NCI-H446 treated with DMSO at 0.1 percent for 48 hours (cell line): ENCODE results near the gene TMC1.

Experiments
- DNase-seq: peaks from one replicate; lab custom pipeline; 2025; lab: John Stamatoyannopoulos, UW

The TMC1 gene

DNA sequence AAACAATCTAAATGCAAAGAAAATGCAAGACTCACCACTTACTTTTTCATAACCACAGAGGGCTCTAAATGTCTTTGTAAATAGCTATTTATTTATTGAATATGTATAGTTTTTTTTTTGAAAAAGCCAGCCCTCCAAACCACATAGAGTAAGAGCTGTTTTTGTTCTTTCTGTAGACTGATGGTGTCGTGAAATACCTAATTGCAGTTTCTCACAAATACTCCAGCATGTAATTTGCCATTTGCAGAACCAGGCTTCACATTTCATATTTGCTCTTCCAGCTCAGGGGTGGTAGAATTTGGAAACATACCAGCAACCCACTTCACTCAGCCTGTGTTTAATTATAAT, 159.8 kb downstream of the TMC1 start:
- no peak for DNase-seq

DNA sequence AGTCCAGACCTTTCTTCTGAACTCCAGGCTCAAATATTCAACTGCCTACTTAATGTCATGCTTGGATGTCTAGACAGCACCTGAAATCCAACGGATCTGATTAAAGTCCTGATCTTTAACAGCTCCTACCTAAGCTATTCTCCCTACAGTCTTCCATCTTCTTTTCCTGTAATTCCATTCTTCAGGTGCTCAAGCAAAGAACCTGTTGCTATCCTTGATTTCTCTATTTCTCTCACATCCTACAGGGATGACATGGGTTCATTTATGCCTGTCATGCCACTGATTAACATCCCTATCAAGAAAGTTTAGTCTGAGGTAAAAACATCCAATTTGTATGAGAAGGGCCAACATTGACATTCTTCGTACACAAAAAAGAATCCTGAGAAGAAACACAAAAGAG, 163.2 kb downstream of the TMC1 start:
- DNase-seq, result no peak

DNA sequence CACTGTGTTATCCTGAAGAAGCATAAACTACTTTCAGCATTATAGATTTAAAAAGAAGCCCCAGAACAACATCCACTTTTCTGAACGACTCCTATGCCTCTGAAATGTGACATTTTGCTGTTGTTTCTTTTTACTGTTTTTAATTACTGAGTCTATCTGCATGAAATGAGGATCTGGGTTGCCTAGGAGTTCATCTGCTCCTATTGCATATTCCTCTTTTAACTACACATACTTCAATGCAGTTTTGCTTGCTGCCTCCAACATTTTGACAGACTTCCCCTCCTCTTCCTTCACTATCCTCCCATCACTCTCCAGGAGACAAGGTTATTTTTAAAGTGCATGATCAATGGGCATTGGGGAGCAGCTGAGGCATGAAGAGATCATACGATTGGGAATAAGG, 164.5 kb downstream of the TMC1 start:
- no peak for DNase-seq

DNA sequence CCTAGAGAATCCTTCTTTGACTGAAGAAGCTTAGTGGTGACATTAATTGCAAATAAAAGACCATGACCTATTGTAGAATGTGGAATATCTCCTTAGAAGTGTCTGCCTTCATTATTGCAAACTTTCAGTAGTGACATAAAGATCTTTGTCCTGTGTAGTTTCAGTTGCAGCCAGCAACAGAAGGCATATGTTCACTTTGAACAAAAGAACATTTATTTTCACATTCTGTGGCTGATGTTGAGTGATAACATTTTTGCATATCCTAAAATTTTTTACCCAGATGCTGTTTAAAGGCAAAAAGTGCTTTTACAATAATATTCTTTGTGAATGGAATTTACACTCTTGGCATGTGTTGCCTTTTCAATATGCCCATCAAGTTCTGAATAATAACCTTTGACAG, 165.9 kb downstream of the TMC1 start:
- DNase-seq, result no peak

DNA sequence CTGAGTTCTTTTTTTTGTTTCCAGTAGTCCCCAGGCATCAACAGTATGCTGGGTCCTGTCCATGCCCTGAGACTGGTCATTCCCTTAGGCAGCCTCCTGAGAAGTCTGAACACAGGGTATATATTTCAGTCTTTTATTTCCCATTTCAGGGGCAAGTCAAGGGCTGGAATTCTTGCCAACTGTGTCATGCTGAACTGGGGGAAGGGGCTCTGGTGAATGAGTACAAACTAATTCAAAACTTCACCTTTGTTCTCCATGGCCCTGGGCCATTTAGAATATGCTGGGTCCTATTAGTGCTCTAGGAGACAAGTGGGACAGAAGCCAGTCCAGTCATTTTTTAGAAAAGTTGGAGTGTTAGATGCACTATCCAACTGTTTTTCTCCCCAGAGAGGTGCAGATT, 170.3 kb downstream of the TMC1 start:
- no peak for DNase-seq

DNA sequence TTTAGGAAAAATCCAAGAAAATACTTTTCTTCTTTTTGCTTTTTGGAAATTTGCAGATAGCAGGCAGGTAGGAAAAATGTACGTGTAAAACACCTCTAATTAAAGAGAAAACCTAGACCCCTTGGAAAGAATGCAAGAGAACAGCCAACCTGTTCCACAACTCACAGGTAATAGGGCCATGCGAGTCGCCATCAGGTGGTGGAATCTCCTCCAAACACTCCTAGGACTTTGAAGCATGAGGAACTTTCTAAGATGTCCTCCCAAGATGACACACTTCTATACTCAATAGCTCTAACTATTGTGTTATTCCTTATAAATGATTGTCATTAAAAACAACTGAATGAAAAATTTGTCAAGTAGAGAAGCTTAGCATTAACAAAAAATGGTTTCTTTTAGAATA, 174.0 kb downstream of the TMC1 start:
- DNase-seq, result no peak

DNA sequence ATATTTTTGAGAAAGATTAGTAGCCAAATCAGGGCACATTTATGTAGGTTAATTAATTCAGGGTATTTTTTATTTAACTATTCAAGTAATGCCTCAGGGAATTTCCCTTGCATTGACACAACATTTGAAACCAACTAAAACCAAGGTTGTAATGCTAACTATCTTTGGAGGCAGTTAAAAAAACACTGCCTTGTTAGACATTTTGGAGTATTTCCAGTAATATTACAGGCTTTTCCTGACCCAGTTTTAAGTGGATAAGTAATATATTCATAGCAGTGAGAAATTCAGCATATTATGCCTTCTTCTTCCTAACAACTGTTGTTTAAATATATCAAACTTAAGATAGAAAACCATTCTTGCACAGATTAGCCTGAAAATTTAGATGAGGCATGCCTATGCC, 175.1 kb downstream of the TMC1 start:
- no peak for DNase-seq

DNA sequence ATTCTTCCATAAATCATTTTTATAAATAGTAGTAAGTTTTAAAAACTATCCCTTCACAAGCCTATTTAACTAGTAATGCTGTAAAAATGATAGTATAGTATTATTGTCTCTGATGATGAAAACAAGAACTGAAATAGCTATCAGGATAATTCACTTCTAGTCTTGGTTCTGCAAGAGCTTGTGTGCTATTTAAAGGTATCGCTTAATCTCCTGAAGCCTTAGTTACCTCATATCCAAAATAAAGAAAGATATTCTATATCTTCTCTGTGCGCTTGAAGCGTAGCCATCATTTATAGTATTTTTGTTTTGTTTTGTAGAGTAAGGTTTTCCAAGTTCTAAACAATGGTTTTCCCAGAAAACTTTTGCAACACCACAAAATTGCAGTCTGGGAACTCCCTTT, 180.1 kb downstream of the TMC1 start:
- no peak for DNase-seq

DNA sequence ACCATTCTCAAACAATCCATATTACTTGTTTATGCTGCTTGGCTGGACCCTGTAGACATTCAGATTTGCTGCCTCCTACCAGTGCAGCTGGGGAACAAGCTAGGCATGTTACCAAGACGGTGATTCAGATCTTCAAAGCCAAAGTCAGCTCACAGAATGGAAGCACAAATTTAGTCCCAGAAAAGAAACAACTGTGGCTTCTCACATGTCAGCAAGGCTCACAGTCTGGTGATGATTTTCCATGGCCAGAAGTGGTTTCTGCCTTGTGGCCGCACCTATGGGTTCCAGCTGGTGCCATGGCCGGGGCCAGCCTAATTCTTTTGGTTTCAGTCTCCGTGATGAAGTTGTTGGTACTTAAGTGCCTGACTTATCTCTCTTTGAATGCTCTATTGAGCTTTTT, 182.2 kb downstream of the TMC1 start:
- DNase-seq, result no peak

DNA sequence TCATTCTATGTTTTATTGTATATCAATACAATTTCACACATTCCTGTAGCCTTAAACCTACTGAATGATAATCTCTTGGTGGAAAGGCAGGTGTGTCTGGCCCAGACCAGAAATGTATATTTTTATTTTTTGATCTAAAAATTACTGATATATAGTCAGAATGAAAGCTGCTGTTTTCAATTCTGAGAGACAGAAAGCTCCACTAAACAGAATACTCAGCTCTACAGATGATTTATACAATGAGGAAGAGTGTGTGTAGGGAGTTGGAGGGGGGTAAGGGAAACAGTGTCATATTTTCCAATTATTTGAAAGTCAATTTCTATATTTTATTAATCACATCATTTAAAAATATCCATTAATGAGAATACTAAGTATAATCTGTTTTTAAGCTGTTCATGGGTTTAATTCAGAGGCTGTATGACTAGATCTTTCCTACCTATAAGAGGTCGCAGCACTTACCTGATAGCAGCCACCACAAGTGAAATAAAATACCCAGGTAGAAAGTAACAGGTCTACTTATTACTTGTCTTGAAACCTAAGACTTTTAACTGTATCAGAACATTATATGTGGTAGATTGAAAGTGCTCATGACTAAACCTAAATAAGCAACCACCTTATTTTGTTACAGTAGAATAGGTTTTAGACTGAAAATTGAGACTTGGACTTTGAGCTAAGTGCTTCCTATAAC, 183.4 kb downstream of the TMC1 start:
- DNase-seq, result no peak

DNA sequence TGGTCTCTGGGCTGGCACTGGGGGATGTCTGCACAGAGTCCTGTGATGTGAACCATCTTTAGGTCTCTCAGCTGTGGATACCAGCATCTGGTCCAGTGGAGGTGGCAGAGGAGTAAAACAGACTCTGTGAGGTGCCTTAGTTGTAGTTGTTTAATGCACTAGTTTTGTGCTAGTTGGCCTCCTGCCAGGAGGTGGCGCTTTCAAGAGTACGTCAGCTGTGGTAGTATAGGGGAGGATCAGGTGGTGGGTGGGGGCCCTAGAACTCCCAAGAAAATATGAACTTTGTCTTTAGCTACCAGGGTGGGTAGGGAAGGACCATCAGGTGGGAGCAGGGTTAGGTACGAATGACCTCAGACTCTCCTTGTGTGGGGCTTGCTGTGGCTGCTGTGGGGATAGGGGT, 197.1 kb downstream of the TMC1 start:
- DNase-seq, result no peak

DNA sequence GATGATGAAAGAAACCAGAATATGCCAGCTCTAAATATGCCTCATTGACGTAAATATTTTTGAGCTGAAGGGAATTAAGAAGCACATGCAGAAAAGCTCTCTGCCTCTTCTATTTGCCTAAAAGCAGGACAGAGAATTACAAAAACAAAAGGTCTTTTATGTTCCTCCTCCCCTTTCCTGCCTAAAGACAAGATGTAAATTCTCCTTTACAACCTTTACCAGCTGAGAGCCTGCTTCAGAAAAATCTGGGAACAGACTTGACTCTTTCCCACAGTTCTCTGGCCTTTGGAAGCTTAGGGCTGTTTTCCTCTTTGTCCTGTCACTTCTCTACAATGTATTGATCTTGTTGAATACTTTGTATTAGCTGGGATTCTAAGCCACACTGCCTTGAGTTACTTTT, 199.7 kb downstream of the TMC1 start:
- no peak for DNase-seq

DNA sequence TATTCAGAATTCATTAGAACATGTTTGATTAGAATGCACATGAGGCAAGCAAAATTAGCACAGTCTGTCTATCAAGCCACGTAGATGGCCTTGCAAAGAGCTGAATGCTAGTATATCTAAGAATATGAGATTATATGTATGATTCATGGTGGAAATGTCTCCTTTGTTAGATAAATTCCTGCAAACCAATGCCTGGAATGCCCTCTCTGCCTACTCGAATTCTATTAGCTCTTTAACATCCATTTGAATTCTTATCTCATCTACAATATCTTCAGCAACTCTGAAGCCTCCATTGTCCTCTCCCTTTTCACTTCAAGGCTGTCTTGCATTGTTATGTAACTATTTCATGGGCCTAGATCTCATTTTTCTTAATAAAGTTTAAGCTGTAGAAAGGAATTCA, 205.5 kb downstream of the TMC1 start:
- DNase-seq, result no peak

DNA sequence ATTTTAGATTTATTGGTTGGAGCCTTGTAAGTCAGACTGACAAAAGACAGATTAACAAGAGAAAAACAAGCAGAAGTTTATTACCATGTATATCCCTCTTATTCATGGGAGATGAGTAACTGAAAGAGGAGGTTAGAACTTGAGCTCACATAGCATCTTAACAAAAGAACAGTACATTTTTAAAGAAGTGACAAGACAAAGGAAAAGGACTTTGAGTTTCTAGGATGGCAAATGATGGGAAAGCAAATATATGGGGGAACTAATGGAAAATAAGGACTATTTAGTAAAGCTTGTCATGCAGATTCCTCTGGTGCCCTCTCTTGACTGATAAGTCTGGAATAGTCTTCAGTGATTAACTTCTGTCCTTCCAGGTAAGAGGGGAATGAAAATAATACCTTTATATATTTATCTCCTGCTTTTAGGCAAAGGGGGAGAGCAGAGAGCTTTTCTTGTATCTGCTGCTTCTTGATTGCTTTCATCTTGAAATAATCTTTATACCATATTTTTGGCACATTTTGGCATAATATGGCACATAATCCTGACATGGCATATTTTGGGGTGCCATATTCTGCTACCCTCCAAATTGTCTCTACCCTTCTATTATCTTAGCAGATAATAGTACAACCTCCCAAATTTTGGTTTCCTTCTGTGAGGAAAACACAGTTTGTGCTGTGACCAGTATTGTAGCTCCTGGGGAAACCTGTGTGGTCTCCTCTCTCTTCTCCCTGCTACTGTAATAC, 206.8 kb downstream of the TMC1 start:
- DNase-seq, result no peak

DNA sequence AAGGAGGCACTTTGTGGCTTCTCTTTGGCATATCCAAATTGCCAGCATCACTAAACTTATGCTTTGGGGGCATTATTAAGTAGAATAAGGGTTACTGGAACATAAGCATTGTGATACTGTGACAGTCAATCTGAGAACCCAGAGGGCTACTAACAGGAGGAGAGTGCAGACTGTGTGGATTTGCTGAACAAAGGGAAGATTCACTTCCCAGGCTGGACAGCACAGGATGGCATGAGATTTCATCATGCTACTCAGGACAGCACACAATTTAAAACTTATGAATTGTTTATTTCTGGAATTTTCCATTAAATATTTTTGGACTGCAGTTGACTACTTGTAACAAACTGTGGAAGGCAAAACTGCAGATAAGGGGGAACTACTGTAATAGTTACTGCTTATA, 212.5 kb downstream of the TMC1 start:
- no peak for DNase-seq

DNA sequence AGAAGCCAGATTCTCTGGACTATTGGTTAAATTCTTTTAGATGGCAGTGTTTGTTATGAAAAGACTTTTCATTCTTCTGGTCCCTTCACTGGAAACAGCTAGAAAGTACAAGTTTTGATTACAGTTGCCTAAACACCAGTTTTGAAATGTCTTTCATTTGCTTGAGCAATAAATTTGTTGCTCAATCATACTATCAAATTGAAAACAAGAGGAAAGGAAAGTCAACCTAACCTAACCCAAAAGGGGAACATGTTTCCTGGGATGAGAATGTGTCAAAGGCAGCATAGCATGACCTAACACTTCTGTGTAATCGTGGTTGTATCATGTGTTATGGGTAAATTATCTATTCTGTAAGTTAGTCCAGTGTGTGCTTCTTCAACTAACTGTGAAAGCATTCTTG, 213.2 kb downstream of the TMC1 start:
- DNase-seq, result no peak

DNA sequence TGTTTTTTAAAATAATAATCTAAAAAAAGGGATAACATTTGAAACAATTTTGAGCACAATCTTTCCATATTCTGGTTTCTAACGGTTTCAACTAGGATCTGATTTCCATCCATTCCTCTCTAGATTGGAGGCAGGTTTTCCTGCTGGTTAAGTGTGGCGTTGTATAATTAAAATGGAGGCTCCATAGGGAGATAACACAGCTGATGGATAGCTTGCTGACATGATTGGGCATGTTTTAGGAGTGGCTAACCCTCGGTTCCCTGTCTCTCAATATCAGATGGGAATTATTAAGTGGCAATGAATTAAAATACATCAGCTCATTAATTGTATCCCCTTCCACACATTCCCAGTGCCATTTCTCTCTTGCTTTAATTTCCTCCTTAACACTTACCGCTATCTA, 222.4 kb downstream of the TMC1 start:
- DNase-seq, result no peak

DNA sequence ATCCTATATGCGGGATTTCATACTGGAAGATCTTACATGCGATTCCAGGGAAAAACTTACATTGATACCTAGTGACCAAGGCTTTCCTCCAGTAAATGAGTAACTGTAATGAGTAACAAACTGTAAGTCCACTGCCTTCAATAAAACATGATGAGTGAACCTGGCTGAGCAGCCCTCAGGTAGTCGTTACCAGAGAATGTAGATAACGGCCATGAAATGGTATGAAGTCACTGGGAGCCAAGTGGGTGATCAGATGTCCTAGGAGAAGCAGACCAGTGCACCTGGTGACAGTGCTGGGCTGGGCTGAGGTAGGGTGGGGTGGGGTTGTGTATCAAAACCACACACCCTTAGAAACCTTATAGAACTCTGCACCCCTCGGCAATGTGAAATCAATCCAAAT, 227.9 kb downstream of the TMC1 start:
- DNase-seq, result no peak

DNA sequence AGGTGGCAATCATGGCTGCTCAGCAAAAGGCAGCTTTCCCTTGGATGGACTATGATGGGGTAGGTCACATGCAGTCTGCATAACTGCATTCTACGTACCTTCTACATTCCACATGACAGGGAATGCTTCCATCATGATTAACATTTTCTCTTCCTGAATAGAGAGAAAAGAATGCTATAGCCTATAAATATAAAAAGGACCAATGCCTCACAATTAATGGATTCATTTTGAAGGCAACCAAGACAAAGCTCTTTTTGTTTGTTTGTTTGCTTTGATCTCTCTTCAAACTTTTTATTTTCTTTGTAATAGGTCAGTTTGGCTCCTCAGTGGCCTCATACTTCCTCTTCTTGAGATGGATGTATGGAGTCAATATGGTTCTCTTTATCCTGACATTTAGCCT, 230.1 kb downstream of the TMC1 start:
- no peak for DNase-seq

DNA sequence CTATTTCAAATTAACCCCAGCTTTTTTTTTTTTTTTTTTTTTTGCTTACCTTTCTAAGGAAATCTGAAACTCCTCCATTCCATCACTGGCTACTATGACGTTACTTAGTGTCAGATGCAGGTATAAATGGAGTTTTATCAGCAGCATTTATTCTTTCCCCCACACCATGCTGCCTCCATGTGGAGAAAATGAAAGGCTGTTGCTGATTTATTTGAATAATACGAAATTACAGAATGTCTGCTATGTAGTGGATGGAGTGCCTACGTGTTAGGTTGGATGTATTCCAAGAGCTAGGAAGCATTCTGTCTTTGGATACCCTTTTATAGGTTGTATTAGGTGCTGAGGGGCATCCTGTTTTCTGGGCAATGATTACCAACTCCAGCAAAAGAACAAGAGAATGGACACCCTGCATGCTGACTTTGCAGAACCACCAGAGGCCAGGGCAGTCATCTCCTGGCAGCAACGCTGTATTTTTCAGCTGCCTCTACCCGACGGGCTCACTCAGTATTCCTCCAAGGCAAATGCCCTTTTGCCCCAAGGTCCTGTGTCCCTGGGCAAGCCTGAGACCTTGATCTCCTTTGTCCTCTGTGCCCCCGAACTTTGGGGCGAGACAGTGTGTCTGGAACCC, 232.0 kb downstream of the TMC1 start:
- no peak for DNase-seq

DNA sequence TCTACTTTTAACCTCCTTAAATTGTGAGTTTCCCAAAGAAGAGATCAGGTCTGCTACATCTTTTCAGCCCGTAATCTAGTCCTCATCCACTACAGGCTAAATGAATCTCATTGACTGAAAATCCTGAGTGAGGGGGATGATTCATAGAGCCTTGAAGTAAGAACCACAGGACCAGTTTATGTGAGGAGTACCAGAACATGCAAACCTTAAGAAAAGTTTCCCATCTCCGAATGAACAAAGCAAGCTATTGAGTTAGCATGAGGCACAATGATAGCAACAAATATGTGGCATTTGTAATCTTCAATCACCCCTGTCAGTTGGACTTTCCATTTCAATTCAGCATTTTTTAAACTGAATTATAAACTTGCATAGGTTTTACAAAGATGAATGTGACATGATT, 234.4 kb downstream of the TMC1 start:
- no peak for DNase-seq

DNA sequence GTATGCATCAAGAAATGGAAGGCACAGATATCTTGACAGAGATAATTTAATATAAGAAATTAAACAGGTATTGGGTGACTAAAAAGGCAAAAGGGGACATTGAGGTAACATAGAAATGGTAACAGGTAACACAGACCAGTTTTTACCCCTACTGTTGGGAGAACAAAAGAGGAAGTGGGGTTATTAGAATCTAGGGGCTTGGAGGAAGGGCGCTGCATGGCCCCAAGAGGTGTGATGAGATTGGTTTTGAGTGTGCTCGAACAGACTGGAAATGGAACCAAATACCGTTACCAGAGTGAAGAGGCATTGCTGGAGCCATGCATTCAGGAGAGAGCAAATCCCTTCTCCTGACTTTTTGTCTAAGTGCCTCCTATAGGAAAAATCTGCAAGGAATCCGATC, 237.5 kb downstream of the TMC1 start:
- DNase-seq, result no peak

DNA sequence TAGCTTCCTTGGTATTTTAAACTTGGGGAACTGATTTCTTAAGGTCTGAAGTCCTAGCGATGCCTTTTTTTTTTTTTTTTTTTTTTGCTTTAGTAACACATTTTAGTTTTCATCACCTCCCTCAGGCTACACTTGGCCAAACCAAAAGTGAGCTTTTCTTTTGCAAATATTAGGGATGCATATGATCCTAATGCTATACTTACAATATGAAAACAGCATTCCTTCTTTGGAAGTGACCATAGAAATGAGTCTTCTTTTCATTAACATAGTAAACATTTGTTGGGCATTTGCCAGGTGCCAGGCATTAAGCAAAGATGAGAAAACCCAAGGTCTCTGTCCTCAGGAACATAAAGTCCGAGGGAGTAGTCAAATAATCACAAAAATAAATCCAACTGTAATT, 241.6 kb downstream of the TMC1 start:
- no peak for DNase-seq

DNA sequence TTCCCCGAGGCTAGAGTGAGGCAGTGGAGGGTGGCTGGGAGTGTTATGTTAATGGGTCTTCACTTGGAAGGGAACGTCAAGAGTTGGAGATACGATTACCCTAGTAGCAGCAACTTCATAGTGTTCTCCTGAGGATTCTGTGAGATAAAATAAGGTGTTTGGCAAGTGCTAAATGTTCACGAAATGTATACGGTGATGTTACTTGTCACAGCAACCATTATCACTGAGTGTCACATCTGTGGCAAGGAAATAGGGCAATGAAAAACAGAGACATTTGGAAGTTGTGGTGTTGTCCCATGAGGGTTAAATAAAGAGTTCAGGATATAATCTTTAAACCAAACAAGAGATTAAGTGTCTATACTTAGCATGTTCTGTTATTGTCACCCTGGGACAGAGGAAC, 248.1 kb downstream of the TMC1 start:
- no peak for DNase-seq
